Astrocyte of the cerebellum (primary cell): ENCODE measurements around the gene HIVEP3.

Experiments
- DNase-seq: peaks from one replicate; pipeline ENCODE4 v3.0.0-alpha.2; 2011; ENCODE audit warnings: low read depth
- H3K4me3 ChIP-seq: 2 replicates; pipeline ENCODE4 v1.5.1; 2011; ENCODE audit warnings: mild to moderate bottlenecking, low read depth, low read length, moderate library complexity
- CTCF ChIP-seq: IDR thresholded peaks from 2 replicates; pipeline ENCODE4 v1.5.1; 2012; ENCODE audit warnings: low read length, low read depth, moderate library complexity, mild to moderate bottlenecking; ENCODE audit errors: missing control alignments
- in situ Hi-C: cut with HindIII; loops from 2 replicates; pipeline ENCODE4 v1.10.0; 2017; ENCODE audit warnings: low sequenced_read_pairs

The HIVEP3 gene

GRCh38 chr1:41749991-41750745 is 168.6 kb downstream of the HIVEP3 start:
- no peak for TF ChIP-seq CTCF
- no peak for DNase-seq
- in situ Hi-C loops = no loop called here
- no peak overlapping the region for H3K4me3 ChIP-seq

- no peak for DNase-seq
- no peak overlapping the region for H3K4me3 ChIP-seq
- in situ Hi-C loops = no loop called here
- no peak for TF ChIP-seq CTCF
Measured at GRCh38 chr1:41745022-41745421, 173.7 kb downstream of the HIVEP3 start.

DNA sequence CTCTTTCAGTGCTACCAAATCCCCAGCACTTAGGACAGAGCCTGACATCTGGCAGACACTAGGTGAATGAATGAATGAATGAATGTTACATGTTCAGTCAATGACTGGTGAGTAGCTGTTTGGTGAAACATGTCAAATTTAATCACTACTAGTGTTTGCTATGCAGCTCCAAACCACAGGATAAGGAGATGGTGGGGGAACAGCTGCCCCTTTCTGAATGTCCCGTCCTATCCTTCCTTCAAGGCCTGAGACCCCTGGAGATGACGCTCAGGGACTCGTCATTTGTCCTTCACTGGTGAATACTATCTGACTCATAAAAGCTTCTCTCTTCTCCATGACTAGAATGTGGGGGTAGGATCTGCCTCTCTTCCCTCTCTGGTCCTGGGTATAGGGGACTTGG is 175.4 kb downstream of the HIVEP3 start:
- DNase-seq = no peak
- no peak overlapping the region for H3K4me3 ChIP-seq
- in situ Hi-C loops = no loop called here
- TF ChIP-seq CTCF = no peak

GRCh38 chr1:41742219-41742618 is 176.5 kb downstream of the HIVEP3 start:
- no peak overlapping the region for H3K4me3 ChIP-seq
- in situ Hi-C loops = no loop called here
- no peak for TF ChIP-seq CTCF
- peak; percentile 33 for DNase-seq

DNA sequence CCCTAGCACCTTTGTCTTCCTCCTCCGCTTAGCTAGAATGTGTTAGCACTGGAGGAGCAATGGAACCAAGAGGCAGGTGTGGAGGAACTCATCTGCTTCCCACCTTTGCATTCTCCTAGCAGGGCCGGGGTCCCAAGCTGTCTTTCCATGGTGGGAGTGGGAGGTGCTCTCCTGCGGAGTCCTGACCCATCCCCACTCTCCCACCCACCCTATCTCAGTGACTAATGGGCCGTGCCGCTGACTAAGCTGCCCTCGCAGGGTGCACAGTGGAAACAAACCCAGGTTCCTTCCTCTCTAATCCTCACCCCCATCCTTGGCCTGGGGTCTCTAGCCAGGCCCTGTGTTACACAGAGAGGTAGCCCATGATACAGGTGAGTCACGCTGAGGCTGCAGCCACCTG is 177.5 kb downstream of the HIVEP3 start:
- in situ Hi-C loops = no loop called here
- DNase-seq = no peak
- H3K4me3 ChIP-seq = no peak overlapping the region
- no peak for TF ChIP-seq CTCF

DNA sequence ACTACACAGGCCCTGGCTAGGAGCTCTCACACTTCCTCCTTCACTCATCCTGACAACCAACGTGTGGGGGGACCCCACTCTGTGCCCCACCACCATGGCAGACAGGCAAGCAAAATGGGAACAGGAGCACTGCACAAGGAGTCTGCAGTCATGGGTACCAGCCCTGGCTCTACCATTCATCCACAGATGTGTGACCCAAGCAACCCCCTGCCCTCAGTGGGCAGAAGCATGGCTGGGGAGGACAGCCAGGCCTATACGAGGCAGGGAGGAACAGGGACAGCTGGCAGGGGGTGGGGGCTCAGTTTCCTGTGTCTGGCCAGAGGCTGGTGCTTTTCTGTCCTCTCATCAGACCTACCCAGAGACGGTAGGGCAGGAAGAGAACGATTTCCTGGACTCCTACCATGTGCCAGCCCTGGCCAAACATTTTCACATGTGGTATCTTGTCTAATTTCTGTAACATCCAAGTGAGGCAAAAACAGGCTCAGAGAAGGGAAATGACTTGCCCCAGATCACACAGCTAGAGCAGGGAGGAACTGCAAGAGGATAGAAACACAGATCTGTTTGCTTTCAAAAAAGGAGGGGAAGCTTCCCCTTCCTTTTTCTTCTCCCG is 178.0 kb downstream of the HIVEP3 start:
- no peak overlapping the region for H3K4me3 ChIP-seq
- in situ Hi-C loops = no loop called here
- TF ChIP-seq CTCF = no peak
- no peak for DNase-seq
